GM19035 (cell line): ENCODE data around the gene IL5RA.

ENCODE experiments used
- ATAC-seq: cut with Tn5 transposase; IDR thresholded peaks from one replicate; pipeline ENCODE4 v1.9.1; 2021; ENCODE audit not compliant: unreplicated experiment

IL5RA gene

DNA sequence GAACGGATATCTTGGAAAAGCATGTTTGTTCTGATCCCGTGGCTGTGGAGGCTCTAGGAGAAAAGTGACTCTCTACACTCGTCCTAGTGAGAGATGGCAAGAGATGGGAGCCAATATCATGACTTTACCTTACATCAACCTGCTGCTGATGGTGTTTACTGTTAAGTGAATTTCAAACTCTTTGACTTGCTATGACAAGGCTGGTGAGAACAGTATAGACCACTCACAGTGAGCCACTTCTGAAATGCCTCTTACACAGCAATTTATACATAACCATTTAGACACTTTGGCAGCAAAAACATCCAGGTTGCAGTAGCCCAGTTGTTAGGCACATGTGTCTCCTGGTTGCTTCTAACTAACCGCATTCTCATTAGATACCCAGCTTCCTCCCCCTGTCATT is 43.3 kb downstream of the IL5RA start:
- ATAC-seq = no peak

DNA sequence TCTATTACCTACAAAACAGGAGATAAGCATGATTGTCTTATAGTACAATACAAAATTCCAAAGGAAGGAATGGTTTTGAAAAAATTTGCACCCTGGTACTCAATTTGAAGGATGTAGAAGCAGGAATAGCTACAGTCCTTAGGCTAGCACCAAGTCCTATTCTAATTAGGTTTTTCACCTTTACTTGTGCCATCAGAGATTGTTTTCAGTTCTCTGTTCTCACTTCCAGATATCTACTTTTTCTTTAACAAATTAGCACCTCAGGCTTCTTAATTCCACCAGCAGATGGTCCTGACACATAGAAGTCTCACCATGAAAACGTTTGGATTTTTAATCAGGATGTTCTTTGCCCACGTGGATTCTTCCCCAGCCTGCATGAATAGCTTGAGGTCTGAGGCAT is 43.8 kb downstream of the IL5RA start:
- peak; percentile 60 for ATAC-seq

DNA sequence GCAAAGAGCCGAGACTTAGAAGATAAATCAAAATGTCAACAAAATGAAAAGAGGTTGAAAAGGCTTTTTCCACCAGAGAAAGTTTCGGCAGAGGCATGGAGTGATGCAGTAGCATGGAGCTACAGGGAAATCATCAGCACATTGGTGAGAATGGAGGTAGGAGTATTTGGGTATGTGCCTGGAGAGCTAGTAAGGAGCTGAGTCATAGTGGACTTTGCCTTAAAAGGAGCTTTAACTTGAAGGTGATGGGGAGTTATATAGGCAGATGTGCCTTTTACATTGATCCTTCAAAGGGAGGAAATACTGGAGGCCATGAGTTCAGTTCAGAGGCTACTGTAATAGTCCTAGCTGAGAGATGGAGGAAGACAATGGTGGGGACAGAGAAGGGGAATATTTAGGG is 44.3 kb downstream of the IL5RA start:
- no peak for ATAC-seq

DNA sequence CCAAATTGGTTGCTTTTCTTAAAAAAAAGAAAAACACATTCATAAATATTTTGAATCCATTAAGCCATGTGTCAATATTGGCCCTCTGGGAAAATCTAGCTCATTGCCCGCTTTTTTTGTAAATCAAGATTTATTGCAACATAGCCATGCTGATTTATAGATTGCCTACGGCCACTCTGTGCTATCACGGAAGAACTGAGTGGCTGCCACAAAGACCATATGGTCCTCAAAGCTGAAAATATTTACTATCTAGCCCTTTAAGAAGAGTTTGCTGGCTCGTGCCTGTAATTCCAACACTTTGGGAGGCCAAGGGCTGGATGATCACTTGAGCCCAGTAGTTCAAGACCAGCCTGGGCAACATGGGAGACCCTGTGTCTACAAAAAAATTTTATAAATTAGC is 45.9 kb downstream of the IL5RA start:
- ATAC-seq = no peak

DNA sequence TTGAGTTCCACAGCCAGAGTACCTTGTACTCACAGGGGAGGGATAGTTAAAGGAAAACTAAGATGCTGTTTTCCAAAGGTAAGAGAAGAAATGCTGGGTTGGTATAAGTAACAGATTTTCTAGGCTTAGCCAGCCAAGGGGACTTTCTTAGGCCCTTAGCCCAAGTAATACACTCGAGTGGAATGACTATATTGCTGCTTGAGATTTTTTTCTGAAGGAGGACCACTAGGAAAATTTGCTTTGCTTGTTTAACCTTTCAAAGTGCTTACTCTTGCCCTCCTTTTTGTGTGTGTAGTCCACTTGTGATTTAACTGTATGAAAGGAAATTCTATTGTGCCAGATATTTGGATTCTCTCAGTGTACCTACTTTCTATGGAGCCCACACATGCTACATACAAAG is 50.5 kb downstream of the IL5RA start:
- no peak for ATAC-seq

DNA sequence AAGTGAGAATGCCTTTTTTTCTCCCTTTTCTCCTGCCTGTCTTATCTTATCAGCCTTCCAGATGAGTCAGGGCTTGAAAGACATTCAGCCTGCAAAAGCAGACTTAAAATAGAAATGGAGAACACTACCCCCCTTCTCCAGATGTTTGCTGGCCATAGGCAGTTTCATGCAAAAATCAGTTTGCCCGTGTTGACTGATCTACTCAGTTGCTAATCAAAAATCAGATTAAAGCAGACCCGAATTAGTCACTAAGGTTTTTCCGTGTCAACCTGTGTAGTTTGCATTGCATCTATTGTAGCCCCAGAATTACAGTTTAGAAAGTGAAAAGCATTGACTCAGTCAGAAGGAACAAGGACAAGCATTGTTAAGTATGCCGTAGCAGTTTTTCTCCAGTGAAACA is 56.2 kb downstream of the IL5RA start:
- ATAC-seq = no peak

DNA sequence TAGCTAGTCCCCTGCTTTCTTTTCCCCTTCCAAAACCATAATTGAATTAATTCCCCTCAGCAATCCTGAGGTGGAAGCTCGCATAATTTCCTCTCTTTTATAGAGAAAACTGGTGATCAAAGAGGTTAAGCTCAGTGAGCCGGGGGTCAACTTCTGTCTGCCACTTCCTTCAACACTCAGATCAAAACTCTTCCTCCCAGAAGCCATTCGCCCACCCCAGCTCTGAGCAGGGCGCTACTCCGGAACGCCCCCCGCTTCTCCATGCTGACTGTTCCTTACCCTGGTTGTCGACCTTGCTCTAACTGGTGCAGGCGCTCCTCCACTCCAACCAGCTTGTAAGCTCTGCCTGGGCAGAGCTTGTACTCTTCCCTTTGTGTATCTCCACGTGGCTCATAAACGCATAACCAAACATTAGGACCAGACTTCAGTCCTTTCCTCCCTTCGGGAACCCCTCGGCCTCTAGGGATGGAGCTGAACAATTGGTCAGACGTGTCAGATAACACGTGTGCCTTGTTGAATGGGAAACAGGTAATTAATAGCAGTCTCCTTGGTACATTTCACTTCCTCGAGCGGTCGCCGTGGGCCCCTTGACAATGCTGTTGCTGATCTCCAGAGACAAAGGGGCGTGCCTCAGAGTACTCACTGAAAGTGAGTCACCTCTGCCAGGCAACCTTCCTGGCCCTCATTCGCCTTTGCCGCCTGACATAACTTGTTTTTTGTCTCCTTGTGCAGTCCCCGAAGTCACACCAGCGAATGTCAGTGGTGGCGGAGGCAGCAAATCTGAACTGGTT is 71.8 kb downstream of the IL5RA start:
- ATAC-seq = no peak

DNA sequence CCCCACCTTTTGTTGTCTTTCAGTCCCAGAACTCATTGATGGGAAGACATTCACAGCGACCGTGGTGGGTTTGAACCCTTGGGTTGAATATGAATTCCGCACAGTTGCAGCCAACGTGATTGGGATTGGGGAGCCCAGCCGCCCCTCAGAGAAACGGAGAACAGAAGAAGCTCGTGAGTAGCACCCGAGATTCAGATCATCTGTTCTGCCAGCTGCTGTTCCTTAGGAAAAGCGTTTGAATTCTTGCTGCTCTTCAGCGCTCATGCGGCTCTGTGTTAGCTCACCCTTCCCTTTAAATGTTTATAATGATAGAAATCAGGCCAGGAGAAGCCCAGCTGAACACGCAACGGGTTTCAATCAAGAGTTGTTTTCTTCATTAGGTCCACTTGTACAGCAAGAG is 73.0 kb downstream of the IL5RA start:
- no peak for ATAC-seq

DNA sequence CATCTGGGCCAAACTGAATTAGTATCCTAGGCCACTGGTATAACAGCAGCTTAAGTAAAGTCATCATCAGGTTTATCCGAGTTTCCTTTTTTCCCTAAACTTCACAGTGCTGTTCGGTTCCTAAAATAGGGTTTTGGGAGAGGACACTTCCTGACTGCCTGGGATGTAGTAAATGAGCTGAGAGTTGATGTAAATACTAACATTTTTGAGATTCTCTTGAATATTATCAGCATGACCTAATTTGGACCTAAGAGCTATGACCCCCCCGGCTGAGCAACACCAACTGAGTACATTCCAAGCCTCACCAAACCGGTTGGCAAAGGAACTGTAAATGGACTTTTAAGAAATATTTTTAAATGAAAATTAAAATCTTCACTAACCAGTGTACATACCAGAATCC is 78.8 kb downstream of the IL5RA start:
- no peak for ATAC-seq

DNA sequence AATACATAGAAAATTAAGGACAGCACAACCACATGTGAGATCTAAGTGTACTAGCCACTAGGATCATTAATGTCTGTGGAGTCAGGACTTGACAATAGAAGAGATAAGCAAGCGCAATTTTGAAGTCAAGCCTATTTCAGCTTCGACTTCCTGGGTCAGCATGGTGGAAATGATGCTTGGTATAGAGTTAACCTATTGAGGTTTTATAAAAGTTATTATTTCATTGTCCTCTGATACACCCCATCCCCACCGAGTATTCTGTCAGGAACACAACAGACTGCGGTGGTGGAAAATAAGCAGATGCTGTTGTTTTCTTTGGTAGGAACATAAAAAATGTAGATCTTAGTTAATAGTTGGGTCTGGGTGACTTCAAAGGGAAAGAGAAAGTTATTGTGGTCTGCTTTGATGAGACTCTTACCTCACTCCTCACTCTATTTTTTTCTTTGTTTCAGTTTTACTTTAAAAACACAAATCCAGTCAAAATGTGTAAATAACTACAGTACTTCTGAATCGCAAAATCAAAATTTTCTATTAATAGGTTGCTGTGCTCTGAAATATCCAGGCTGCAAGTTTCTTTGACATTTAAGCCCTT is 82.1 kb downstream of the IL5RA start:
- peak; percentile 86 for ATAC-seq

DNA sequence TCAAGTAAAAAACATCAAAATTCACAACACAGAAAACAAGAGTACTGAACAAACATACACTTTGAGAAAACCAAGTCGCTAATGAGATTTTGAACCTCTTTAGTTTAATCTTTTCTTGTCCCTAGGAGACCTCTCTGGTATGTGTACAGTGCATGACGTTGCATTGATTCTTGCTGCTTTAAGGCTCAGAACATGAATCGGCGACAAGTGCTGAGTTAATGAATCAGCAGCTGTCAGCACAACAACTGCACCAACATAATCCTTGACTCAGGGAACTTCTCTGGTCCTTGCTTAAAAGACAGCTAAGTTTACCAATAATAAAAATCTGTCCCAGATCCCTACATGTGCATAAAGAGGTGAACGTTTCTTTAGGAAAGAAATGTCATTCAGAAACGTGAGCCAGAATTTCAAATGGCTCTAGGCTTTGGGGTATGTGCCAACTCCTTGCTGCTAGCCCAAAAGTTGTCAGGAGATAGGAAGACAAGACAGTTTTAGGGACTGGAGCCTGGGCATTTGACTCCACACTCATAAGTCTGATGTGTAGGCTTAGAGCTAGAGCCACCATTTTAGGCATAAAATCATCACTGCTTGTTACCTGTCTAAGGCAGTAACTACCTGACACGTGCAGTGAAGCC is 86.9 kb downstream of the IL5RA start:
- ATAC-seq = no peak

DNA sequence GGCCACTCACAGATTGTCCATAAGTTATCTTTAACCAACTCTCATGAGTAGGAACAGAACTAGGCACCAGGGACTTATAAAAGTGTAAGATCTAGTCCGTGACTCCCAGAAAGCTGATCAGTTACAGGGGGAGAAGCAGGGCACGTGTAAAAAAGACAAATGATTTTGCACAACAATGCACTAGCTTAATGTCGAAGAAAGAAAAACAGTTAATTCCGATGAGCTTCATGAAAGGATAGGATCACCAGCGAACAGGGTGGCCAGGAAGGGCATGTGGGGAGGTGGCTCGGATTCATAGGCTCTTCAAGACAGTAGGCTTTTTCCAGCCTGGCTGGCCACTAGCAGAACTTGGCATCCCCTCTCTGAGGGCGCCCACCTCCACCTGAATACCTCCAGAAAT is 90.0 kb downstream of the IL5RA start:
- no peak for ATAC-seq
